CD4-positive, alpha-beta memory T cell (primary cell): ENCODE data around the gene RSPH6A. TPM values are rescaled to one million over a fixed set of nuclear protein-coding genes. Genes with fewer than 3 reads are reported as not detected.
A peak's percentile ranks its signal among the peaks of the same experiment; 100 is the strongest.

ENCODE experiments used
- CTCF ChIA-PET: fragments of 350-600 bp; sonication (Branson Sonifier 250); formaldehyde crosslinking; loops from one replicate; lab custom pipeline; 2021; ENCODE audit warnings: inconsistent platforms; ENCODE audit not compliant: partially characterized antibody; lab: Charles Lee
- POLR2A ChIA-PET: fragments of 350-600 bp; sonication (Branson Sonifier 250); formaldehyde crosslinking; loops from one replicate; lab custom pipeline; 2021; ENCODE audit not compliant: partially characterized antibody; lab: Charles Lee
- DNase-seq, 5 donors: peaks; one replicate each; pipeline versions ENCODE4 v3.0.0 to v3.0.0-alpha.2; 2020 to 2022; ENCODE audit warnings: mixed read lengths in 1 of 5
- H3K27ac ChIP-seq: one replicate; pipeline ENCODE4 v1.7.0; 2013; ENCODE audit warnings: low read depth, low read length
- H3K27me3 ChIP-seq: 2 replicates; pipeline ENCODE4 v1.7.0; 2013; ENCODE audit warnings: mild to moderate bottlenecking, low read length, moderate library complexity; ENCODE audit not compliant: insufficient read depth
- H3K36me3 ChIP-seq: 2 replicates; pipeline ENCODE4 v1.7.0; 2013; ENCODE audit warnings: mild to moderate bottlenecking, low read length, moderate library complexity; ENCODE audit not compliant: insufficient read depth
- H3K4me1 ChIP-seq: 2 replicates; pipeline ENCODE4 v1.7.0; 2013; ENCODE audit warnings: mild to moderate bottlenecking, low read length, moderate library complexity; ENCODE audit not compliant: insufficient read depth
- H3K4me3 ChIP-seq, 2 donors: one replicate each; pipeline ENCODE4 v1.7.0; 2013; ENCODE audit warnings: low read length in 2 of 2, mild to moderate bottlenecking in 1 of 2
- H3K9me3 ChIP-seq, 2 donors: one replicate each; pipeline ENCODE4 v1.7.0; 2013; ENCODE audit warnings: low read length in 2 of 2, control low read depth in 1 of 2; ENCODE audit not compliant: control insufficient read depth in 1 of 2
- H3K27ac Mint-ChIP-seq, 7 donors: one replicate each; pipeline ENCODE4 v1.8.0; 2020 to 2021; ENCODE audit warnings: mixed read lengths in 7 of 7, mild to moderate bottlenecking in 6 of 7, inconsistent platforms in 3 of 7, moderate library complexity in 3 of 7
- H3K27me3 Mint-ChIP-seq, 2 donors: one replicate each; pipeline ENCODE4 v1.8.0; 2020 to 2021; ENCODE audit warnings: mixed read lengths in 2 of 2
- H3K36me3 Mint-ChIP-seq, 2 donors: one replicate each; pipeline ENCODE4 v1.8.0; 2020 to 2021; ENCODE audit warnings: mixed read lengths in 2 of 2, inconsistent platforms in 1 of 2, mild to moderate bottlenecking in 1 of 2
- H3K4me1 Mint-ChIP-seq, 4 donors: one replicate each; pipeline ENCODE4 v1.8.0; 2020 to 2021; ENCODE audit warnings: mixed read lengths in 4 of 4, mild to moderate bottlenecking in 1 of 4
- H3K4me3 Mint-ChIP-seq, 8 donors: one replicate each; pipeline ENCODE4 v1.8.0; 2020 to 2021; ENCODE audit warnings: mixed read lengths in 8 of 8, mild to moderate bottlenecking in 7 of 8, moderate library complexity in 6 of 8, inconsistent platforms in 3 of 8
- H3K9me3 Mint-ChIP-seq, 8 donors: one replicate each; pipeline ENCODE4 v1.8.0; 2020 to 2021; ENCODE audit warnings: mixed read lengths in 8 of 8, mild to moderate bottlenecking in 5 of 8, inconsistent platforms in 3 of 8, moderate library complexity in 1 of 8
- intact Hi-C: fragments of 100-400 bp; cut with micrococcal nuclease; formaldehyde crosslinking; loops from one replicate; pipeline ENCODE4 v1.15.1; 2023
- polyA plus RNA-seq, 2 donors: library from polyadenylated mRNA; unstranded; fragments of 300-500 nt; fragmentation: Illumina TruSeq; gene quantifications; one replicate each; pipeline ENCODE4 v1.2.3, GENCODE V29; 2021
- total RNA-seq, 2 experiments: library from RNA; stranded (reverse); gene quantifications; one replicate each; pipeline ENCODE4 v1.2.3, GENCODE V29; 2021

Gene RSPH6A
- total and polyA plus RNA-seq, 4 experiments from 2014 or later, result 0.29 to 0.39 TPM; not detected in 2

DNA sequence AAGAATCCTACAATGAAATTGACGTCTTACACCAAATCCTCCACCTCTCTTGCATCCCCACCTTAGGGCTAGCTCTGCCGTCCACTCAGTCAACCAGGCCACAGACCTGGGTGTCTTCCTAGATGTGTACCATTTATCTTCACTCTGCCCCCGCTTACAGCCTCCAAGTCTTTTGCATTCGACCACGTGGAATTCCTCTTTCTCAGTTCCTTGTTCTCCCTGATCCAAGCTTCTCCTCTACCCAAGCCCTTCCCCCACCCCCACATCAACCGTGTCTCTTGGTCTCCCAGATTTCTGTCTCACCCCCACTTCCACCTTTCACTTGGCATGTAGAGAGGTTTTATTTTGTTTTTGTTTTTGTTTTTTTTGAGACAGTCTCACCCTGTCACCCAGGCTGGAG lies 21.2 kb downstream of the RSPH6A start:
- ChIA-PET POLR2A (interaction anchor here (1.2 to 3.8 kb wide), 2 partner anchors 24 to 64 kb away, joined by 3 to 56 read pairs; partner anchors contain the start of gene SIX5), CTCF (interaction anchor here (12.2 kb wide), 1 partner anchor 25 kb away, joined by 238 read pairs; the partner anchor contains the start of gene SIX5)
- Histone ChIP-seq H3K9me3 (no peaks in the 10 kb centered on the region), H3K36me3 (peaks cover 6% of the 10 kb centered on the region), H3K27ac (no peak overlapping the region), H3K27me3 (peaks cover 4% of the 10 kb centered on the region), H3K4me1 (peaks cover 32% of the 10 kb centered on the region), H3K4me3 (no peak overlapping the region)
- no peak for DNase-seq
- peak overlapping the region in 6 of 7 donors; percentile 37 to 93 (median 88) for H3K27ac Mint-ChIP-seq
- H3K4me3 Mint-ChIP-seq, result peak overlapping the region in 6 of 8 donors; percentile 40 to 85 (median 72)
- no peaks in the 10 kb centered on the region for H3K9me3 Mint-ChIP-seq
- peaks cover 7 to 22% of the 10 kb centered on the region in 2 donors for H3K36me3 Mint-ChIP-seq
- peaks cover 30 to 43% (median 35%) of the 10 kb centered on the region in 4 donors for H3K4me1 Mint-ChIP-seq
- H3K27me3 Mint-ChIP-seq, result peaks cover 10 to 21% of the 10 kb centered on the region in 2 donors
- intact Hi-C loops, result loop anchor here (2.0 to 10.0 kb wide), 3 partner anchors 69 to 201 kb away; partner anchors contain the start of genes CCDC61 and SYMPK

DNA sequence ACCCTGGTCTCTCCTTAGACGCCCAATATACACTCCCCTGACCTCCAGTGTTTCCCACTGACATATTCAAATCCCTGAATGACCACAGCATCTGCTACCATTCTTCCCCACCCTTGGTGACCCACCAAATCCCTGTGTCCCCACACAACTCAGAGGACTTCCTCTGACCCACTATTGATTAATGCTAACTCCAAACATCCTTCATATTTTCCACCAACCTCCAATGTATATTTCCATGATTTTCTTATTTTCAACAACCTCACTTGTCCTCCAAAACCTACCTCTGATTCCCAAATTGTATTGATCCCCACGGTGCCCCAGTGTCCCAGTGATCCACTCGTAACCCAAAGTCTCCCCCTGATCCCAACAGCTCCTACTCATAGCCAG lies 21.9 kb downstream of the RSPH6A start:
- no peak for DNase-seq
- H3K27ac Mint-ChIP-seq, result peak overlapping the region; percentile 79 to 96 (median 91)
- peaks cover 32% of the 10 kb centered on the region for H3K4me1 ChIP-seq
- peak overlapping the region in 1 of 2 donors; percentile 62 for H3K4me3 ChIP-seq
- peaks cover 4% of the 10 kb centered on the region for H3K27me3 ChIP-seq
- no peaks in the 10 kb centered on the region for H3K9me3 Mint-ChIP-seq
- CTCF ChIA-PET, result interaction anchor here (12.2 kb wide), 1 partner anchor 24 kb away, joined by 238 read pairs; the partner anchor contains the start of gene SIX5
- POLR2A ChIA-PET, result interaction anchor here (1.0 to 3.8 kb wide), 6 partner anchors 11 to 343 kb away, joined by 3 to 56 read pairs (median 6); partner anchors contain the start of genes CCDC61, DMPK, SIX5 and SYMPK
- peaks cover 14 to 29% of the 10 kb centered on the region in 2 donors for H3K36me3 Mint-ChIP-seq
- H3K36me3 ChIP-seq, result peaks cover 13% of the 10 kb centered on the region
- peaks cover 29 to 46% (median 35%) of the 10 kb centered on the region in 4 donors for H3K4me1 Mint-ChIP-seq
- intact Hi-C loops, result loop anchor here (2.0 to 10.0 kb wide), 3 partner anchors 70 to 202 kb away; partner anchors contain the start of genes CCDC61 and SYMPK
- peaks cover 8 to 20% of the 10 kb centered on the region in 2 donors for H3K27me3 Mint-ChIP-seq
- H3K27ac ChIP-seq, result no peak overlapping the region
- no peaks in the 10 kb centered on the region for H3K9me3 ChIP-seq
- peak overlapping the region; percentile 77 to 92 (median 85) for H3K4me3 Mint-ChIP-seq

DNA sequence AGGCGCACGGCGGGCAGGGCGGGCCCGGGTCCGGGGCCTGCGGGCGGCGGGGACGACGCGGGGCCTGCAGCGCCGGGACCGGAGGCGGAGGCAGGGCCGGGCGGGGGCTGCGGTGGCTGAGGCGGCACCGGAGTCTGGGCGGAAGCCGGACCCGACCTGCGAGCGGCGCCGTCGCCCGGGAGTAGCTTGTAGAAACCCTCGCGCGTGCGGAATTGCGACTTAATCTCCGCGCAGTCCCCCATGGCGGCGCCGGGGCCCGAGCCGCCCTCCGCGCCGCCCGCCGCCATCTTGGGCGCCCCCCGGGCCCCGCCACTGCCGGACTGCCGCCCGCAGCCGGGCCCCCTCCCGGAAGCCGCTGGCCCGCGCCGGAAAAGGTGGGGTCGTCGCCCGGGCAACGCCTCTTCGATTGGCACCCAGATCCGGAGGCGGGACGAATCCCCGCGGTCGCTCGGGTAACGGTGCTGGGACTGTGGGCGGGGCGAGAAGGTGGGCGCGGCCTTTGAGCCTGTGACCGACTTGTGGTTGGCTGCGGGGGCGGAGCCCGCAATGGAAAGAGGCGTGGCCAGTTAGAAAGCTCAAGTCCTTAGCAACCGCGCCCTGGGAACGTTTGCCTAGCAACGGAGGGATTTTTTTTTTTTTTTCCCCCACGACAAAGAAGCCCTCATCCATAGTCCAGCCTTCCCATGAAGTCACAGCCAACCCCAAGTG lies 22.5 kb downstream of the RSPH6A start, which contains the start of gene DMWD:
Gene DMWD, minus strand, starts transcription at position 376 of the 708 bp plus-strand sequence. Its CDS starts 89 bp downstream, at position 287.
- Mint-ChIP-seq H3K27ac (peak within 1 kb of the TSS; percentile 79 to 96 (median 91)), H3K36me3 (peaks cover 19 to 35% of the 10 kb centered on the region in 2 donors), H3K4me1 (peaks cover 31 to 46% (median 36%) of the 10 kb centered on the region in 4 donors), H3K9me3 (no peaks in the 10 kb centered on the region), H3K27me3 (peaks cover 8 to 20% of the 10 kb centered on the region in 2 donors), H3K4me3 (peak within 1 kb of the TSS; percentile 82 to 92 (median 89))
- H3K9me3 ChIP-seq, result no peaks in the 10 kb centered on the region
- ChIA-PET POLR2A (interaction anchor here (1.0 to 3.8 kb wide), 7 partner anchors 10 to 343 kb away, joined by 3 to 56 read pairs (median 4); partner anchors contain the start of genes CCDC61, DMPK, SIX5 and SYMPK), CTCF (interaction anchor here (1.6 to 12.2 kb wide), 2 partner anchors 14 to 24 kb away, joined by 6 to 238 read pairs; partner anchors contain the start of gene SIX5)
- H3K4me1 ChIP-seq, result peaks cover 32% of the 10 kb centered on the region
- H3K36me3 ChIP-seq, result peaks cover 15% of the 10 kb centered on the region
- peaks cover 4% of the 10 kb centered on the region for H3K27me3 ChIP-seq
- H3K4me3 ChIP-seq, result peak within 1 kb of the TSS; percentile 33 to 62
- H3K27ac ChIP-seq, result no peak within 1 kb of the TSS
- intact Hi-C loops, result loop anchor here (1.0 to 10.0 kb wide), 4 partner anchors 22 to 202 kb away; partner anchors contain the start of genes CCDC61 and SYMPK
- DNase-seq, result peak; percentile 97 to 99 (median 98)

DNA sequence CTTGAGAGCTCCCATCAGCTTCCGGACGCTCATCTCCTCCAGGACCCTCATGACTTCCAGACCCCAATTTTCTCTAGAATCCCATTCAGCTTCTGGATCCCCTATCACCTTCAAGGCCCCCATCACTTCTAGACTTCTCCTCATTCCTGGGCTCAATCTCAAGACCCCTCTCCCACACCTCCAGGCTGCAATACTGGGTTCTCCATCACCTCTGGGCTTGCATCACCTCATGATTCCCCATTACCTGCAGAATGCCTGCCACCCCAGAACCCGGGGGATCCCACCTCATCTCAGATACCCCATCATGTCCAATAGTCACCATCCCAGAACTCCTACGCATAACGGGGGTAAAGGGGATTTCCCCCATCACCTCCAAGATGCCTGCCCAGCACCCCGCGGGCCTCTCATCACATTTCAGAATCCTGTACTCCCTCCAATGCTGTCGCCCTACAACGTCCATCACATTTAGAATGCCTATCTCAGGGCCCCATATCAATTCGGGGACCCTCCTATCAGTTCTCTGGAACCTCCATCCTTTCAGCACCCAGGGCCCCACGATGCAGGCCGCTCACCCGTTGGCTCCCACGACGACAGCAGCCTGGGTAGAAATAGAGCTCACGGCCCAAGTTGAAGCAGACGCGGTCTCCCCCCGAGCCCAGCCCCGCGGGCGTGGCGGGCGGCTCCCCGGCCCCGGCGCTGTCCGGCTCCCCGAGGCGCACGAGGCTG lies 23.2 kb downstream of the RSPH6A start:
- Mint-ChIP-seq H3K4me1 (peaks cover 31 to 46% (median 36%) of the 10 kb centered on the region in 4 donors), H3K4me3 (peak overlapping the region; percentile 82 to 92 (median 89)), H3K36me3 (peaks cover 24 to 42% of the 10 kb centered on the region in 2 donors), H3K9me3 (no peaks in the 10 kb centered on the region), H3K27ac (peak overlapping the region; percentile 61 to 96 (median 86)), H3K27me3 (peaks cover 8 to 20% of the 10 kb centered on the region in 2 donors)
- CTCF ChIA-PET, result interaction anchor here (1.1 to 12.2 kb wide), 4 partner anchors 13 to 23 kb away, joined by 4 to 238 read pairs (median 6); partner anchors contain the start of gene SIX5
- H3K27ac ChIP-seq, result no peak overlapping the region
- peak overlapping the region; percentile 33 to 62 for H3K4me3 ChIP-seq
- H3K4me1 ChIP-seq, result peaks cover 32% of the 10 kb centered on the region
- POLR2A ChIA-PET, result interaction anchor here (1.4 to 3.8 kb wide), 5 partner anchors 13 to 203 kb away, joined by 3 to 56 read pairs (median 8); partner anchors contain the start of genes CCDC61, SIX5 and SYMPK
- H3K9me3 ChIP-seq, result no peaks in the 10 kb centered on the region
- peaks cover 4% of the 10 kb centered on the region for H3K27me3 ChIP-seq
- H3K36me3 ChIP-seq, result peaks cover 17% of the 10 kb centered on the region
- peak in 2 of 5 donors; percentile 13 to 22 for DNase-seq
- intact Hi-C loops, result loop anchor here (1.0 to 10.0 kb wide), 4 partner anchors 22 to 203 kb away; partner anchors contain the start of genes CCDC61 and SYMPK

- intact Hi-C loops, result loop anchor here (10.0 kb wide), 1 partner anchor 204 kb away; the partner anchor contains the start of gene CCDC61
- Mint-ChIP-seq H3K27me3 (peaks cover 7 to 17% of the 10 kb centered on the region in 2 donors), H3K9me3 (no peaks in the 10 kb centered on the region), H3K4me1 (peaks cover 31 to 46% (median 36%) of the 10 kb centered on the region in 4 donors), H3K4me3 (peak overlapping the region; percentile 73 to 92 (median 88)), H3K36me3 (peaks cover 32 to 45% of the 10 kb centered on the region in 2 donors), H3K27ac (peak overlapping the region in 6 of 7 donors; percentile 1 to 96 (median 70))
- ChIA-PET POLR2A (interaction anchor here (1.4 to 3.8 kb wide), 2 partner anchors 12 to 21 kb away, joined by 4 to 56 read pairs; partner anchors contain the start of gene SIX5), CTCF (interaction anchor here (1.1 to 1.3 kb wide), 3 partner anchors 8 to 21 kb away, joined by 4 to 6 read pairs (median 4); partner anchors contain the start of gene SIX5)
- Histone ChIP-seq H3K27me3 (peaks cover 4% of the 10 kb centered on the region), H3K9me3 (no peaks in the 10 kb centered on the region), H3K36me3 (peaks cover 20% of the 10 kb centered on the region), H3K27ac (no peak overlapping the region), H3K4me3 (peak overlapping the region in 1 of 2 donors; percentile 62), H3K4me1 (peaks cover 32% of the 10 kb centered on the region)
- peak; percentile 48 to 68 (median 62) for DNase-seq
These were observed 24.2 kb downstream of the RSPH6A start for GRCh38 chr19:45790942-45791341.
